D341Med (cell line): ENCODE results near the gene SOS1.
"Not testable (repeated sequence)": the region's sequence is repeated elsewhere in the genome, so short reads cannot be mapped to it uniquely, and the experiment has no call there.

Source experiments
- DNase-seq: peaks from one replicate; pipeline ENCODE4 v3.0.0; 2012; ENCODE audit warnings: low spot score

Gene SOS1

GRCh38 chr2:39099870-39100728 is 20.8 kb downstream of the SOS1 start:
- no peak for DNase-seq

- no peak for DNase-seq
Measured at GRCh38 chr2:39099310-39099869, 21.5 kb downstream of the SOS1 start.

- no peak for DNase-seq
Measured at GRCh38 chr2:39095624-39096023, 25.2 kb downstream of the SOS1 start.

- DNase-seq: no peak
Measured at GRCh38 chr2:39094717-39095363, 26.0 kb downstream of the SOS1 start.

- no peak for DNase-seq
Measured at GRCh38 chr2:39093218-39093898, 27.5 kb downstream of the SOS1 start.

GRCh38 chr2:39091543-39091942 is 29.3 kb downstream of the SOS1 start:
- no peak for DNase-seq

GRCh38 chr2:39091063-39091462 is 29.8 kb downstream of the SOS1 start:
- DNase-seq: no peak

- DNase-seq: no peak
Measured at GRCh38 chr2:39080152-39080551, 40.7 kb downstream of the SOS1 start.

GRCh38 chr2:39069890-39070465 is 50.9 kb downstream of the SOS1 start:
- no peak for DNase-seq

- DNase-seq: no peak
Measured at GRCh38 chr2:39069136-39069515, 51.7 kb downstream of the SOS1 start.

GRCh38 chr2:39068299-39069135 is 52.3 kb downstream of the SOS1 start:
- no peak for DNase-seq

GRCh38 chr2:39065616-39066015 is 55.2 kb downstream of the SOS1 start:
- DNase-seq: no peak

GRCh38 chr2:39062320-39062719 is 58.5 kb downstream of the SOS1 start:
- DNase-seq: no peak

GRCh38 chr2:39061280-39061679 is 59.6 kb downstream of the SOS1 start:
- DNase-seq: no peak

GRCh38 chr2:39059366-39059952 is 61.4 kb downstream of the SOS1 start:
- no peak for DNase-seq

GRCh38 chr2:39058101-39058500 is 62.8 kb downstream of the SOS1 start:
- DNase-seq: no peak

- DNase-seq: not testable (repeated sequence)
Measured at GRCh38 chr2:39052665-39053064, 68.2 kb downstream of the SOS1 start.

GRCh38 chr2:39050109-39050508 is 70.7 kb downstream of the SOS1 start:
- DNase-seq: no peak

GRCh38 chr2:39039072-39039471 is 81.8 kb downstream of the SOS1 start:
- no peak for DNase-seq

GRCh38 chr2:39033980-39034379 is 86.9 kb downstream of the SOS1 start:
- DNase-seq: no peak

- DNase-seq: no peak
Measured at GRCh38 chr2:39027421-39027820, 93.4 kb downstream of the SOS1 start.
